ENCODE data around the gene FOXN3.

The FOXN3 gene

DNA sequence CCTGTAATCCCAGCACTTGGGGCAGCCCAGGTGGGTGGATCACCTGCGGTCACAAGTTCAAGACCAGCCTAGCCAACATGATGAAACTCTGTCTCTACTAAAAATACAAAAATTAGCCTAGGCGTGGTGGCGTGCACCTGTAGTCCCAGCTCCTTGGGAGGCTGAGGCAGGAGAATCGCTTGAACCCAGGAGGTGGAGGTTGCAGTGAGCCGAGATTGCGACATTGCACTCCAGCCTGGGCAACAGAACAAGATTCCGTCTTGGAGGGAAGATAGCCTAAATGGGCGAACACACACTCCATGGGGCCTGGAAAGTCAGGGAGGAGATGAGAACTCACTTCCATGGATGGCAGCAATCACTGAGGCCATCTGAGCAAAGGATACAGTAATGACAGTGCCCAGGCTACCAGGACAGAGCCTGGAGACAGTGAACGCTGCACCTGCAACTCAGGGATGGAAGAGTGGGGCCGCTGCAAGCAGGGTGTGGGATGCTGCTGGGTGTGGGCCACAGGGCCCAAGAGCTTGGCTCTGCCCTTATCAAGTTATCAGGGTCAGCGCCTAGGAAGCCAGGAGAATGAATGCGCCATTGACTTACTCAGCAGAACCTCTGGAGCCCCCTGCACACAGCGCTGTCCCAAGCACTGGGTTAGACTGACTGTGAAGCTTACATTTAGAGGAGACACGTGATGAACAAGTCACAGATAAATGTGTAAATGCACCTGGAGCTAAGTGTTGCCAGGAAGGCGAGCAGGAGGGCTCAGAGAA, 28.9 kb downstream of the FOXN3 start:
- Histone ChIP-seq H3K9ac (ENCODE audit: insufficient read length) (no peak overlapping the region), H3K27ac (peak overlapping the region; percentile 84), H3K36me3 (ENCODE audit: insufficient read depth, low read length) (no peaks in the 10 kb centered on the region), H3K4me3 (peak overlapping the region; percentile 69), H3K9me3 (ENCODE audit: low read depth, low read length) (no peaks in the 10 kb centered on the region)
- no peak for TF ChIP-seq EZH2 (IDR thresholded peaks at IDR 0.05)
- no peak for TF ChIP-seq POLR2AphosphoS5 (IDR thresholded peaks at IDR 0.05; ENCODE audit: borderline replicate concordance, low read depth, low read length)
- TF ChIP-seq FOXP2 (optimal IDR thresholded peaks at IDR 0.05; ENCODE audit: control extremely low read depth, extremely low read length, insufficient read depth), result no peak
- no peak for DNase-seq (ENCODE audit: low read depth, low spot score)

- DNase-seq (ENCODE audit: low read depth, low spot score), result no peak
- Histone ChIP-seq H3K4me3 (peak overlapping the region; percentile 68), H3K27ac (peak overlapping the region; percentile 48; the same call in 1 of the 2 replicates), H3K9ac (ENCODE audit: insufficient read length) (no peak overlapping the region), H3K36me3 (ENCODE audit: insufficient read depth, low read length) (no peaks in the 10 kb centered on the region), H3K9me3 (ENCODE audit: low read depth, low read length) (no peaks in the 10 kb centered on the region)
- TF ChIP-seq FOXP2 (optimal IDR thresholded peaks at IDR 0.05; ENCODE audit: control extremely low read depth, extremely low read length, insufficient read depth), result no peak
- no peak for TF ChIP-seq POLR2AphosphoS5 (IDR thresholded peaks at IDR 0.05; ENCODE audit: borderline replicate concordance, low read depth, low read length)
- TF ChIP-seq EZH2 (IDR thresholded peaks at IDR 0.05), result no peak
These were observed 30.7 kb downstream of the FOXN3 start for GRCh38 chr14:89386212-89386886.

DNA sequence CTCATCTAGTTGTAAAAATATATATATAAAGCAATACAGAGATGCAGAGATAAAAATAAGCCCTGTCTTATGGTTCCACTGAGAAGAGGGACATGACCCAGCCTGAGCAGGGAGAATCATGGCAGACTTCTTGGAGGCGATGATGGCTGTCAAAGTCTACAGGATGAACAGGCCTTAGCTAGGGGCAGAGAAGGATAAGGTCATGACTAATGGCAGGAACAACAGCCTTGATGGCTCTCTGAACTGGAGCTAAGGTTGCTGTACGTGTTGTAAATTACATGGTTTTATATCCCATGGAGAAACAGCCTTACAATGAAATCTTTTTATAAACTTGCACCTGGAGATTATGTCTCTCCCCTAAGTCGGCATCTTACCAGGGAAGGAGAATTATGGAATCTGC, 32.4 kb downstream of the FOXN3 start:
- Histone ChIP-seq H3K9ac (ENCODE audit: insufficient read length) (no peak overlapping the region), H3K4me3 (no peak overlapping the region), H3K27ac (no peak overlapping the region), H3K36me3 (ENCODE audit: insufficient read depth, low read length) (no peaks in the 10 kb centered on the region), H3K9me3 (ENCODE audit: low read depth, low read length) (no peaks in the 10 kb centered on the region)
- TF ChIP-seq FOXP2 (optimal IDR thresholded peaks at IDR 0.05; ENCODE audit: control extremely low read depth, extremely low read length, insufficient read depth), result no peak
- no peak for TF ChIP-seq EZH2 (IDR thresholded peaks at IDR 0.05)
- no peak for TF ChIP-seq POLR2AphosphoS5 (IDR thresholded peaks at IDR 0.05; ENCODE audit: borderline replicate concordance, low read depth, low read length)
- no peak for DNase-seq (ENCODE audit: low read depth, low spot score)

DNA sequence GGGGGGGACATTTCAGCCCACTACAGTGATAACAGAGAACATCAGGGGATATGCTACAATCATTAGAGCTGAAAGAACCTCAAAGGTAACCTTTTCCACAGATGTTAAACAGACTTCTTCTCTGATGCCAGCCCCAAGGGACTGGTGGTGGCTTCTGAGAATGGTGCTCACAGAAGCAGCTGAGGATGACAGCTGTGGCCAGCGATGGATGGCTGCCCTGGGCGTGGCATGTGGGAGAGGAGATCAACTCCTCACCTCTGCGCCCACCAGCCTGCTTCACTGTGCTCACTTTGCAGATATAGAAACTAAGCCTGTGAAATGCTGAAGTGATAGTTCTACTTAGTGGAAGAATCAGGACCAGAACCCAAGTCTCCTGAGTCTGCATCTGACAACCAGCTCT, 33.0 kb downstream of the FOXN3 start:
- Histone ChIP-seq H3K27ac (no peak overlapping the region), H3K4me3 (no peak overlapping the region), H3K36me3 (ENCODE audit: insufficient read depth, low read length) (no peaks in the 10 kb centered on the region), H3K9ac (ENCODE audit: insufficient read length) (no peak overlapping the region), H3K9me3 (ENCODE audit: low read depth, low read length) (no peaks in the 10 kb centered on the region)
- no peak for DNase-seq (ENCODE audit: low read depth, low spot score)
- TF ChIP-seq EZH2 (IDR thresholded peaks at IDR 0.05) (no peak), POLR2AphosphoS5 (IDR thresholded peaks at IDR 0.05; ENCODE audit: borderline replicate concordance, low read depth, low read length) (no peak), FOXP2 (optimal IDR thresholded peaks at IDR 0.05; ENCODE audit: control extremely low read depth, extremely low read length, insufficient read depth) (no peak)

- Histone ChIP-seq H3K36me3 (ENCODE audit: insufficient read depth, low read length) (no peaks in the 10 kb centered on the region), H3K4me3 (no peak overlapping the region), H3K27ac (no peak overlapping the region), H3K9me3 (ENCODE audit: low read depth, low read length) (no peaks in the 10 kb centered on the region), H3K9ac (ENCODE audit: insufficient read length) (no peak overlapping the region)
- TF ChIP-seq EZH2 (IDR thresholded peaks at IDR 0.05), result no peak
- no peak for TF ChIP-seq POLR2AphosphoS5 (IDR thresholded peaks at IDR 0.05; ENCODE audit: borderline replicate concordance, low read depth, low read length)
- no peak for TF ChIP-seq FOXP2 (optimal IDR thresholded peaks at IDR 0.05; ENCODE audit: control extremely low read depth, extremely low read length, insufficient read depth)
- no peak for DNase-seq (ENCODE audit: low read depth, low spot score)
These were observed 33.9 kb downstream of the FOXN3 start for GRCh38 chr14:89382901-89383845.

- Histone ChIP-seq H3K9me3 (ENCODE audit: low read depth, low read length) (no peaks in the 10 kb centered on the region), H3K4me3 (no peak overlapping the region), H3K9ac (ENCODE audit: insufficient read length) (no peak overlapping the region), H3K36me3 (ENCODE audit: insufficient read depth, low read length) (no peaks in the 10 kb centered on the region), H3K27ac (no peak overlapping the region)
- DNase-seq (ENCODE audit: low read depth, low spot score), result no peak
- TF ChIP-seq POLR2AphosphoS5 (IDR thresholded peaks at IDR 0.05; ENCODE audit: borderline replicate concordance, low read depth, low read length) (no peak), EZH2 (IDR thresholded peaks at IDR 0.05) (no peak), FOXP2 (optimal IDR thresholded peaks at IDR 0.05; ENCODE audit: control extremely low read depth, extremely low read length, insufficient read depth) (no peak)
These were observed 34.5 kb downstream of the FOXN3 start for GRCh38 chr14:89382487-89382886.

DNA sequence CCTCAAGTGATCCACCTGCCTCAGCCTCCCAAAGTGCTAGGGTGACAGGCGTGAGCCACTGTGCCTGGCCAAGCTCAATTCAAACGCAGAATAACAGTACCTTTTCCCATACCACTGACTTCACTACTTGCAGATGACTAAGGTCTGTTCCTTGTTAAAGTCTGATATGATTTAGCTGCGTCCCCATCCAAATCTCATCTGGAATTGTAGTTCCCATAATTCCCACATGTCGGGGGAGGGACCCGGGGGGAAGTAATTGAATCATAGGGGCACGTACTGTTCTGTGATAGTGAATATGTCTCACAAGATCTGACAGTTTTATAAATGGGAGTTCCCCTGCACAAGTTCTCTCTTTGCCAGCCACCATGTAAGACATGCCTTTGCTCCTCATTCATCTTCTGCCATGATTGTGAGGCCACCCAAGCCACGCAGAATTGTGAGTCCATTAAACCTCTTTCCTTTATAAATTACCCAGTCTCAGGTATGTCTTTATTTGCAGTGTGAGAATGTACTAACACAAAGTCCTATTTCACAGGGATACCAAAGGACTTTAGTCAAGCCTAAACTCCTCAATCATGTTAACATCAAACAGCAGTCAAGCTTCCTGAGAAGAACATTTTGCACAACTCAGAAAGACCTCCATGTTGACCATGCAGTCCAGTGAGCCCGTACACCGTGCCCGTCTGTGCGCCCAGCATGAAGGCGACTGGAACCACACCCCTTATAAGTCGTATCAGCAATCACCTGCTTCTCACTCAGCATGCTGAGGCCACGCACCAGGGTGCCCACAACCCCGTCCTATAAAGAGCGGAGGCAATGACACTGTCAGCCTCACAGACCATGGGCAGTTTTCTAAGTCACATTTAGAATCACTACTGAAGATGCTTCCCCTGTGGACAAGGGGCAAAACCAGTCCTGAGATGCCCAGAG, 36.9 kb downstream of the FOXN3 start:
- no peak for DNase-seq (ENCODE audit: low read depth, low spot score)
- H3K27ac ChIP-seq, result no peak overlapping the region
- H3K9ac ChIP-seq (ENCODE audit: insufficient read length), result no peak overlapping the region
- no peak overlapping the region for H3K4me3 ChIP-seq
- H3K9me3 ChIP-seq (ENCODE audit: low read depth, low read length), result no peaks in the 10 kb centered on the region
- TF ChIP-seq FOXP2 (optimal IDR thresholded peaks at IDR 0.05; ENCODE audit: control extremely low read depth, extremely low read length, insufficient read depth), result no peak
- TF ChIP-seq POLR2AphosphoS5 (IDR thresholded peaks at IDR 0.05; ENCODE audit: borderline replicate concordance, low read depth, low read length), result no peak
- TF ChIP-seq EZH2 (IDR thresholded peaks at IDR 0.05), result no peak
- no peaks in the 10 kb centered on the region for H3K36me3 ChIP-seq (ENCODE audit: insufficient read depth, low read length)

All from SK-N-MC (cell line).